Activated T-helper 9 cell treated with anti-CD3 and anti-CD28 coated beads, Interleukin-2, amount 50 U/mL, for 16 hours (primary cell): ENCODE measurements around the gene TRIM71.
"Not testable (repeated sequence)": the region's sequence is repeated elsewhere in the genome, so short reads cannot be mapped to it uniquely, and the experiment has no call there.

Experiments used
- DNase-seq: peaks from one replicate; pipeline ENCODE4 v3.0.0-alpha.2; 2020; ENCODE audit warnings: low read depth

The TRIM71 gene

GRCh38 chr3:32817558-32818228 lies at the start of gene TRIM71:
Gene TRIM71, plus strand, starts transcription at chr3:32817997. Its CDS starts 84 bp downstream, at chr3:32818081.
- no peak for DNase-seq

GRCh38 chr3:32778389-32778788 lies 39.4 kb upstream of the TRIM71 start:
- no peak for DNase-seq

GRCh38 chr3:32780071-32780734 lies 37.6 kb upstream of the TRIM71 start:
- no peak for DNase-seq

GRCh38 chr3:32780735-32781210 lies 37.0 kb upstream of the TRIM71 start:
- DNase-seq = peak; percentile 0

- peak; percentile 53 for DNase-seq
These were observed 36.4 kb upstream of the TRIM71 start for GRCh38 chr3:32781211-32781968.

- not testable (repeated sequence) for DNase-seq
These were observed 35.9 kb upstream of the TRIM71 start for GRCh38 chr3:32781969-32782270.

- DNase-seq = no peak
These were observed 35.4 kb upstream of the TRIM71 start for GRCh38 chr3:32782407-32782806.

GRCh38 chr3:32791833-32792232 lies 26.0 kb upstream of the TRIM71 start:
- DNase-seq = no peak

GRCh38 chr3:32794487-32795308 lies 23.1 kb upstream of the TRIM71 start:
- DNase-seq = no peak

- DNase-seq = not testable (repeated sequence)
These were observed 21.3 kb upstream of the TRIM71 start for GRCh38 chr3:32796384-32796950.

- no peak for DNase-seq
These were observed 20.0 kb upstream of the TRIM71 start for GRCh38 chr3:32797776-32798175.

GRCh38 chr3:32801440-32801839 lies 16.4 kb upstream of the TRIM71 start:
- not testable (repeated sequence) for DNase-seq

- no peak for DNase-seq
These were observed 4.6 kb upstream of the TRIM71 start for GRCh38 chr3:32813180-32813579.

- DNase-seq = no peak
These were observed 3.4 kb upstream of the TRIM71 start for GRCh38 chr3:32814361-32814760.

- DNase-seq = no peak
These were observed 1.9 kb upstream of the TRIM71 start for GRCh38 chr3:32815841-32816438.

- DNase-seq = no peak
These were observed 1.1 kb upstream of the TRIM71 start for GRCh38 chr3:32816439-32817256.

- no peak for DNase-seq
These were observed 590 bp upstream of the TRIM71 start for GRCh38 chr3:32817257-32817557.

- DNase-seq = no peak
These were observed 602 bp downstream of the TRIM71 start for GRCh38 chr3:32818229-32818969.

GRCh38 chr3:32818970-32819511 lies 1.2 kb downstream of the TRIM71 start:
- no peak for DNase-seq
